ENCODE results near the gene ANKDD1A.

The ANKDD1A gene

DNA sequence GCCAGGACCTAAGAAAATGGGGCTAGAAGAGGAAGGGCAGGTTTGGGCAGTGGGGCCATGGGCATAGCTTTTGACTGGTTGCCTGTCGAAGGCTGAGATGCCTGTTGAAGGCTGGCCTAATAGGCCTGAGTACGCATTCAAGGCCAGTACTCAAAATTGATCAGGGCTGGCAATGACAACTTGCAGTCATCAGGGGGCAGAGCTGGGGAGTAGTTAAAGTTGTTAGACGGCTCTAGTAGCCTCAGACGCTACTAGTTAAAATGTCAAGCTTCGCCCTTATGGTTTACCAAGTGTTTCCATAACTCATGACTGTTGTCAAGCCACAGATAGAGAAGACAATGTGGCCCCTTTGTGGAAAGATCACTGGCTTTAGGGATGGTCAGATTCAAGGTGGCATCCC is 49.3 kb downstream of the ANKDD1A start:
- no peak for DNase-seq (ENCODE audit: low read depth in 1 of 2, low spot score in 1 of 2)

DNA sequence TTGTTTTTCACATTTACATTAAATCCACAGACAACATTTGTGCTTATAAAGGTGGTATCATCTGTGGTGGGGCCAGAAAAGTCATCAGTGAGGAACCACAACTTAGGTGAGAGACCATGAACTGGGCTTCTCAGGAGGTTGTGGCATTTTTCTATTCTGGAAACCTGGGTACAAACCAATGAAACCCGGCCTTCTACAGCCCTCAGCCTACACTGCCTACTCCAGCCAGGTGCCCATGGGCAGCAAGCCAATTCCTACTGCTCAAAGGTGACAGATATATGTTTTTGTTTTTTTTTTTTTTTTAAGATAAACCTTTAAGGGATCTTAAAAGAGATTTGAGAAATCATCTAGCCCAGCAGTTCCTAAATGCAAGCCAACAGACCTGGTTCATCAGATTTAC is 57.7 kb downstream of the ANKDD1A start:
- DNase-seq (ENCODE audit: low read depth in 1 of 2, low spot score in 1 of 2): no peak

DNA sequence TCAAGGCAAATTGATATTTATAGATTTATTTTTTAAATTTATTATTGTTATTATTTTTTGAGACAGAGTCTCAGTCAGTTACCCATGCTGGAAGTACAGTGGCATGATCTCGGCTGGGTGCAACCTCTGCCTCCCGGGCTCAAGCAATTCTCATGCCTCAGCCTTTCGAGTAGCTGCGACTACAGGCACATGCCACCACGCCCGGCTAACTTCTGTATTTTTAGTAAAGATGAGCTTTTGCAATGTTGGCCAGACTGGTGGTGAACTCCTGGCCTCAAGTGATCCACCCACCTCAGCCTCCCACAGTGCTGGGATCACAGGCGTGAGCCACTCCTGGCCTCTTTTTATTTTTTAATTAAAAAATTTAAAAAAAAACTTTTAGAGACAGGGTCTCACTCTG is 59.0 kb downstream of the ANKDD1A start:
- DNase-seq (ENCODE audit: low read depth in 1 of 2, low spot score in 1 of 2): no peak

DNA sequence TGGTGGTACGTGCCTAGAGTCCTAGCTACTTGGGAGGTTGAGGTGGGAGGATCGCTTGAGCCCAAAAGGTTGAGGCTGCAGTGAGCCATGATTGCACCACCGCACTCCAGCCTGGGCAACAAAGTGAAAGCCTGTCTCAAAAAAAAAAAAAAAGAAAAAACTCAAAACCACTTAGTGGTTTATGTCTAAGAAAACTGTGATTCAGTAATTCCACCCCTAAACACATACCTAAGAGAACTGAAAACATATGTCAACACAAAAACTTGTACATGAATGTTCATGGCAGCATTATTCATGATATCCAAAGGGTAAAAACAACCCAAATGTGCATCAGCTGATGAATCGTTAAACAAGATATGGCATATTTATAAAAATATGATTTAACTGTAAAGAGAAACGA is 63.7 kb downstream of the ANKDD1A start:
- no peak for DNase-seq (ENCODE audit: low read depth in 1 of 2, low spot score in 1 of 2)

DNA sequence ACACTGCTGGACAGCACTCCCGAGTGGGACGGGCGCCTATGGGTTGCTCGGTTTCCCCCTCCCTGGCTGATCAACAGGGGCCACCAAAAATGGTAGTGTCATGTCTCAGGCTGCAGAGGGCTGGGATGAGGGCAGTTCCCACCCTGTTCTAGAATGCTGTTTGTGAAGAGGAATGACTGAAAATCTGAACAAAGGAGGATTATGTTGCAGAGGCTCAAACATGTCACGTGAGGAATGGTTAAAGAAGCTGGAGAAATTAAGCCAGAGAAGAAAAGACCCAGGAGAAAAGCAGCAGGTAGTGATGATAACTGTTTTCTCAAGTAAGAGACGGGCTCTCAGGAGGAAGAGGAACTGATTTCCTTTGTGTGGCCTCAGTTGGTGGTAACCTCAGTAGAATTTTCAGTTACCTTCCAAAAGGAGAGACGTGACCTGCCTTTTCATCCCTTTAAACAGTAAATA is 67.6 kb downstream of the ANKDD1A start:
- no peak for DNase-seq (ENCODE audit: low read depth in 1 of 2, low spot score in 1 of 2)

DNA sequence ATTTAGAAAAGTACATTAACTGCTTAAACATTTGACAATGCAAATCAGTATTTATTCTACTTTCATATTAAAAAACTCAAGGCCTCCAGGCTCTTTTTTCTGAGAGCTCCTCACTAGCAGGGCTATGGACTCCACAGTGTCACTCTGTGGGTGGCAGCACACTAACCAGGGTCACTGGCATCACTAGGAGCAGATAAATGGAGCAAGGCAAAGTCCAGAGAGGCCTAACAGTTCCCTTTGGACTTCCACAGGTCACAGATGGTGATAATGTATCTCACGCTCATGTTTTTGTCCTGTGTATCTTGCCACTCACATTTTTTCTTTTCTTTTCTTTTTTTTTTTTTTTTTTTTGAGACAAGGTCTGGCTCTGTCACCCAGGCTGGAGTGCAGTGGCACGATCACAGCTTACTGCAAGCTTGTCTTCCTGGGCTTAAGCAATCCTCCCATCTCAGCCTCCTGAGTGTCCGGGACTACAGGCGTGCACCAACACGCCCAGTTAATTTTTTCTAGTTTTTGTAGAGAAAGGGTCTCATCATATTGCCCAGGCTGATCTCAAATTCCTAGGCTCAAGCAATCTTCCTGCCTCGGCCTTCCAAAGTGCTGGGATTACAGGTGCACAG is 70.2 kb downstream of the ANKDD1A start:
- DNase-seq (ENCODE audit: low read depth in 1 of 2, low spot score in 1 of 2): no peak

DNA sequence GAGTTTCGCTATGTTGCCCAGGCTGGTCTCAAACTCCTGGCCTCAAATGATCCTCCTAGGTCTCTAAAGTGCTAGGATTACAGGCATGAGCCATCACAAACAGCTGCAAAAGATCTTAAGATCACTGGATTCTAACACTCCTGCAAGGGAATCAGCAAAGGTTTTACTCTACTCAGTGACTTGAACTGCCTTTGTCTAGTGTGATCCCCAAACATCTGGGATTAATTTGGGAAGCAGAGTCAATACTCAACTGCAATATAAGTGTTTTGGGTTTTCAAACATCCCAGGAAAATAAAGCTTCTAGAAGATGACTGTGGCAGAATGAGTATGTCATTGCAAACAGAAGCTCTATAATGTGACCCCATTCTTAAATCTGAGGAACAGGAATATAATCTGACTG is 70.8 kb downstream of the ANKDD1A start:
- no peak for DNase-seq (ENCODE audit: low read depth in 1 of 2, low spot score in 1 of 2)

DNA sequence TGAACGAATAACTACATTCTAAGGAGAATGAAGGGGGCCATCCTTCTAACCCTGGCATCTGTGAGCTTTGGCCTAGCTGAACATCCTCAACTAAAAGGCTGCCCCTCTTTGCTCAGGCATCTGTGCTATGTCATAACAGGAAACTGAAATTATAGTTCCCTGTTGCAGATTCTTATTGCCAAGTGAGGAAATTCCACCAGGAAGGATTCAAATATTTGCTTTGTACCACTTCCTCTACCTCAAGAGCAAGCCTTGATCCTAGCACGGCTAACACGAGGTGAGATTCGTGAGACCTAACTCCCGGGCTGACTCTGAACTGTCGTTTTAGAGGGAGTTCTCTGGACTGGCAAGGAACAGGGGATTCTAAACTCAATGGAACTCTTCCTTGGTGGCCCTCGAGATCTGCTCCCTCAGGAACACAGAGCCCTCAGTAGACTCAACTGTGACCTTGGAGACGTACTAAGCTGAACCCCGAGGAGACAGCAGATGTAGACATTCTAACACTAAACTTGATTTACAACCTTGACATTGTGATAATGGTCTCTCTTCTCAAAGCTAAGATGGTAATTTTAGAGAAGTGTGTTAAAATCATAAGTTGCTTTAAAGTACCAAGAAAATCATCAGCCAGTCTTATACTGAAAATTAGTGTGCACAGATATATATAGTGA is 73.8 kb downstream of the ANKDD1A start:
- DNase-seq (ENCODE audit: low read depth in 1 of 2, low spot score in 1 of 2): no peak

DNA sequence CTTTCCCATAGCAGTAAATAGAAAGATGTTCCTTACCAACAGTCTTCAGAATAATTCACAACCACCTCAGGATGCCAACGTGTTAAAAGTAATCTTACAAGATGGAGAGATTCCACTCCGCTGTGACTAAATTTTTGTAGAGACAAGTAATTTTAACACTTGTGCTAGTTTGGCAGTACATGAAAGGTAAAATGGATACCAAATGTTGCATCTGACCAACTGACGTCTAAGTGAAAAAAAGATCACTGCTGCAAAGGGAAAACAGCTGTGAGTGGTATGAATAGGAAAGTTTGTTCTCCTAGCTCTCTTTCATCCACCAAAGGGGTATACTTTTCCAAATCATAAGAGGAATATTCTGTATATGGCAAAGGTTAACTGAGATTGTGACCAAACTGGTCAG is 75.4 kb downstream of the ANKDD1A start:
- DNase-seq (ENCODE audit: low read depth in 1 of 2, low spot score in 1 of 2): no peak

DNA sequence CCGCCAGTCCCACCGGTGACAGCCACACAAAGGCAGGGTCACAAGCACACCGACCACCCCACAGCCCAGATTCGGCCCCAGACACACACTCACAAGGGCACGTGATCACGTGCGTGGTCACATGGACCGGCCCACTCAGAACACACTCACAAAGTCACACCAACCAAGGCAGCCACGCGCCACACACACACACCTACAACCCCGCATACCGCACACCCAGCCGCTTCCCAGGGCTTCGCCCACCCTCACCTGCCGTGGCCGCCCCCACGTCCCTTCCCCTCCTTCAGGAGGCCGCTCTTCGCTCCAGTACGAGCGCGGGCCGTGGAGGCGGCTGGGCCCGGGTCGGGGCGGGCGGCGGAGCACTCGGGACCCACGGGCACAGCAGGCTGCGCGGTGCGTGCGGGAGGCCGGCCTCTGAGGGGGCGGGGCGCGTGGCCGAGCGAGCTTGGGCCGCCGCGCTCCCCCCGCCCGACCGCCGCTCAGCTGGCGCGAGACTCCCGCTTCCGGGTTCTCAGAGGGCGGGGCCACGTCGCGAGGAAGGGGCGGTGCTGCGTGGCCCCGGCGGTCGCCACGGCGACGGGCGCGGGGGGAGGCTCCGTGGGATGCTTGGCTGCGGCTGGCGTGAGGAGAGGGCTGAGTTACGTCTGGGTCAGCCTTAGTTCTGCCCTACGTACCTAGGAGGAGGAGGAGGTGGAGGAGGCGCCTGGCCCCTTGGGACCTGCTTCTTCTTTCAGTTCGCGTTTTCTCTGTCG is 77.9 kb downstream of the ANKDD1A start, which contains the start of gene SPG21:
TSS of gene SPG21 (minus strand) at position 499 of the 752 bp plus-strand sequence. CDS start 6,345 bp downstream, outside the sequence.
- peak; percentile 78 to 88 for DNase-seq (ENCODE audit: low read depth in 1 of 2, low spot score in 1 of 2)

DNA sequence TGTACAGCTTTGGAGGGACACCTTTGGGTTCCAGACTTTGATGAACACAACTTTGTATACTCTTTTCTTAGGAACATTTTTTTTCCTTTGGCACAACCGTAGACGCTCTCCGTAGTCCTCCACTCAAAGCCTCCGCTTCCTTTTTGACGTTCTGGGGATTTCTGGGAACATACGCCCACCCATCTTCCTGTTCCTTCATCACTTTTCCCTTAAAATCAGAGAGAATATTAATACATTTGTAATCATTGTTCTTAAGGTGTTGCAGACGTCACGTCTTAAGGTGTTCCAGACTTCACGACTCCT is 78.4 kb downstream of the ANKDD1A start:
- no peak for DNase-seq (ENCODE audit: low read depth in 1 of 2, low spot score in 1 of 2)

DNA sequence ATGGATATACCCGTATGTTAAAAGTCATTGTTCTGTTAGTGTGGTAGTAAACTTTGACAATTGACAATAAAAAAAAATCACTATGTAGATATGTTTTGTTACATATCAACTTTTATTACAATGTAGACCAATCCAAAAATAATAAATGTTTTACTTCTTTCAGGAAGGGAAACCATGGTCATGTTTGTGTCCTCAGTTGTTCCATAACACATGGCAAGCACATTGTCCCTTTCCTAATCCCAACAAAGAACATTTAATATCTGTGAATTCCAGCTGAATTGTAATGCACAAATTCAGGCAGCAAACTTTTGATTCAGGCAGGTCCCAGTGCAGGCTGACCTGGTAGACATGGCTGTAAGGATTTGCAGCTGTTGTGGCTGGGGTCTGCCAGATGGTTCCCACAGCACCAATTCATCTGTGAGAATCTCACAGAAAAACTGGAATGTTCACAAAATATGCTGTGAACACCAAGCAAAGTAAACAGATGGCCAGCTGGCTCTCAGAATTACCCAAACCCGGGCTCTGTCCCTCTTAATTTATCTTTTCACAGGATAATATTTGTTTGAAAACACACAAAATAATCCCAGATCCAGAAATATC is 79.9 kb downstream of the ANKDD1A start:
- no peak for DNase-seq (ENCODE audit: low read depth in 1 of 2, low spot score in 1 of 2)

DNA sequence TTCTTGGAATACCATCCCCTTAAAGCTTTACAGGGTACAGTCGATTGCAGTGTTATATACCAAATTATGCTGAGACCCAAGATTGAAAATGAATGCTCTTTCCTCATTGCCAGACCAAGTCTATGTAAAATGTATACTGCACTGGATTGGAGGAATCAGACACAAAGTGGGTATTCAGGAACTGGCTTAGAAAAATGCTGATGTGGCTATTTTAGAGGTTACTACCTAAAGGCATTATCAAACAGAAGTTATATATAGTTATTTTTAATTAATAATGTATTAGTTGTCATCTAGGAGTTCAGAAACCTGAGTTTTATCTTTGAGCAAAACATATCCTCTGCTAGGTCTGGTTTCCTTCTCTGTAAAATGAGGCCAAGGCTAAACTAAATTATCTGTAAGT is 81.6 kb downstream of the ANKDD1A start:
- DNase-seq (ENCODE audit: low read depth in 1 of 2, low spot score in 1 of 2): no peak

DNA sequence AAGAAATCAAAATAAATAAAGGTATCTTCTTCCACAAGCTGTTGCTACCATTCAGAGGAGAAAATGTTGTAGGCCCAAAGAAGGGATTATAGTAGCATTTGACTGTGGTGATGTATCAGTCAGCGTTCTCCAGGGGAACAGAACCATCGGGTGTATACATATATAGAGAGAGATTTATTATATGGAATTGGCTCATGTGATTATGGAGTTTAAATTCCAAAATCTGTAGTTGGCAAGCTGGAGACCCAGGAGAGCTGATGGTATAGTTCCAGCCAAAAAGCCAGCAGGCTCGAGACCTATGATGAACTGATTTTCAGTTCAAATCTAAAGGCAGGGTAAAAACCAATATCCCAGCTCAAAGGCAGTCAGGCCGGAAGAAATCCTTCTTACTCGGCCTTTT is 85.4 kb downstream of the ANKDD1A start:
- DNase-seq (ENCODE audit: low read depth in 1 of 2, low spot score in 1 of 2): no peak

DNA sequence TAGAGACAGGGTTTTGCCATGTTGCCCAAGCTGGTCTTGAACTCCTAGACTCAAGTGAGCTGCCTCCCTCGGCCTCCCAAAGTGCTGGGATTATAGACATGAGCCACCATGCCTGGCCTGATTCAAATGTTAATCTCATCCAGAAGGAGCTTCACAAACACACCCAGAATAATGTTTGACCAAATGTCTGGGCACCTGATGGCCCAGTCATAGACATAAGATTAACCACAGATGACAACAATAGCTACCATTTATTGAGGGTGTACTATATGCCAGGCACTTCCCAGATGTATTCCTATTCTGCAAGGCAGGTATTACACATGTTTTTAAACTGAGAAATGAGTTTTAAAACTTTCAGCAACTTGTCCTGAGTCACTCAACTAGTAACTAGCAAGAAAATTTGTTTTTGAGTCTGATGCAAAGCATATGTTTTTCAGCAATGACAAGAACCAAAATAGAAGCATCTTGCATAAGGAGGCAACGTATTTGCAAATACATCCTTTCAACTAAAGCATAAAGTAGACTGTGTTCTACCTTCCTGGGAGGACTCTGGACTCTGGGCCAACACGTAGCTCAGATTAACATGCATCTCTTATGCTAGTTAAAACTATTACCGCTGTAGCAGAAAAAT is 86.2 kb downstream of the ANKDD1A start:
- no peak for DNase-seq (ENCODE audit: low read depth in 1 of 2, low spot score in 1 of 2)

DNA sequence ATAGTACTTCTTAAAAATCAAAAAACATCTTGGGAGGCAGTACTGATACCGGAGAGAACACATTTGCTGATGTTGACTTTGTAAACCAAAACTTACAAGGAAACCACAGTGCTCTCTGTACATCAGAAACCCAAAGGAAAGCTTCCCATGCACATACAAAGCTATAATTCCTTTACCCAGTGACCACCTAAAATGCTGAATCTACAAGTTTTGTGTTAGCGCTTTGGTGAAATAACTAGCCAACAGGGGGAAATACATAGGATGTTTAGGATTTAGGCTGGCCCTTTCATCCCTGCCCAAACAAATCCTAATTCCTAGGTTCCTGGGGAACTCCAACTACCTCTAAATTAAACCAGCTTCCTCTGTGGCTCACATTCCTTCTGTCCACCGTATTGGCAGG is 93.3 kb downstream of the ANKDD1A start:
- no peak for DNase-seq (ENCODE audit: low read depth in 1 of 2, low spot score in 1 of 2)

DNA sequence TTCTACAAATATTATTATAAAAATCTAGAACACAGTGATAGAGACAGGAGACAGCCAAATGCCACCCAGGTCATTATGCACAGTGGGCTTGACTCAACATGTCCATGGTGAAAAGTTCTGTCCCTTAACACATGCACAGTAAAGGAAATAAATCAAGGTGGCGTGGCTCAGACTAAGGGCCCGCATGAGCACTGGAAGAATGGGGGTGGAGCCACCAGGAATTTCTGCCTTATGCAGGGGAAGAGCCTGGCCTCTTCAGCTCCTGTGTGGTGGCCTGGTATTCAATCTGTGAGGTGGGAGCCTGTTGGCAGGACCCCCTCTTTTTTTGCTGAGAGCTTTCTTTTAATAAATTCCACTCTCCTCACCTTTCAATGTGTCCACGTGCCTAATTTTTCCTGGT is 95.2 kb downstream of the ANKDD1A start:
- DNase-seq (ENCODE audit: low read depth in 1 of 2, low spot score in 1 of 2): no peak

Measured in stimulated activated CD4-positive, alpha-beta T cell treated with anti-CD3 and anti-CD28 coated beads, Interleukin-15, amount 100 ng/mL, for 1 hour (primary cell).